Muscle of leg (tissue), 11 donors: Measurements from ENCODE around the gene KATNIP. TPM values are rescaled to one million over a fixed set of nuclear protein-coding genes. Genes with fewer than 3 reads are reported as not detected.

Experiments used
- DNase-seq: peaks from one replicate; pipeline ENCODE4 v3.0.0; 2013
- H3K27ac ChIP-seq: one replicate; pipeline ENCODE4 v1.5.1; 2013; ENCODE audit warnings: mild to moderate bottlenecking, low read length, control low read depth
- H3K27me3 ChIP-seq: one replicate; pipeline ENCODE4 v1.6.1; 2013; ENCODE audit warnings: low read length; ENCODE audit not compliant: control insufficient read depth, insufficient read depth
- H3K36me3 ChIP-seq: one replicate; pipeline ENCODE4 v1.6.1; 2013; ENCODE audit warnings: low read length; ENCODE audit not compliant: control insufficient read depth, insufficient read depth
- H3K4me1 ChIP-seq: one replicate; pipeline ENCODE4 v1.6.1; 2013; ENCODE audit warnings: low read length; ENCODE audit not compliant: control insufficient read depth, insufficient read depth
- H3K4me3 ChIP-seq: one replicate; pipeline ENCODE4 v1.5.1; 2013; ENCODE audit warnings: low read length, control low read depth
- H3K9me3 ChIP-seq: replicated peaks from 2 replicates; pipeline ENCODE4 v1.6.1; 2013; ENCODE audit warnings: low read depth, low read length; ENCODE audit not compliant: control insufficient read depth
- WGBS: methylation state at CpG from one replicate; pipeline ENCODE4 v1.1.5; 2013; ENCODE audit warnings: missing lambda C conversion rate; ENCODE audit not compliant: insufficient coverage; 5-methylcytosine and 5-hydroxymethylcytosine counted together
- polyA plus RNA-seq, 8 donors: library from polyadenylated mRNA; unstranded; fragments of 120-200 nt; gene quantifications; one replicate each; pipeline versions ENCODE4 v1.2.1 to v1.2.3, GENCODE V29; 2013; ENCODE audit warnings: inconsistent platforms in 1 of 8, low replicate concordance in 1 of 8; ENCODE audit not compliant: insufficient read length in 8 of 8, insufficient read depth in 1 of 8
- total RNA-seq: library from RNA; stranded (reverse); fragments of 120-200 nt; gene quantifications from one replicate; pipeline ENCODE4 v1.2.4, GENCODE V29; 2013

The KATNIP gene
- total and polyA plus RNA-seq, 9 donors, result 6.3 to 8.9 (median 6.6) TPM

DNA sequence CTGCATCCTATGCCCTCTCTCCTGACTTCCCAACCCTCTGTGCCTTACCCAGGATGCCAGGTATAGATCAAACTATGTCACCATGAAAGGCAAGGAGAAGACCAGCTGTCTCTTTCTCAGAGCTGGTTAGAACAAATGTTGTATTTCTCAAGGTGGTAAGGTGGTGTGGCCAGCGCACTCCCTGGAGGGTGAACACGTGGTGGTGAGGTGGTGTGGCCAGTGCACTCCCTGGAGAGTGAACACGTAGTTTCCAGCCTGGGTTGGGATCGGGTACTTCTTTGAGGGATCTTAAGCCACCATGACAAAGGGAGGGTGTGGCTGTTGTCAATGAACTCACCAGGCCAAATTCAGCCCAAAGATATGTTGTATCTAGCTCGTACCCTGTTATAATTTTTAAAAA lies 26.8 kb downstream of the KATNIP start:
- no peaks in the 10 kb centered on the region for H3K9me3 ChIP-seq
- H3K27ac ChIP-seq, result no peak overlapping the region
- H3K27me3 ChIP-seq, result no peaks in the 10 kb centered on the region
- H3K36me3 ChIP-seq, result peaks cover 8% of the 10 kb centered on the region
- 54% methylated on average over 4 of the region's 5 CpGs for WGBS
- DNase-seq, result no peak
- H3K4me3 ChIP-seq, result no peak overlapping the region
- peaks cover 8% of the 10 kb centered on the region for H3K4me1 ChIP-seq

DNA sequence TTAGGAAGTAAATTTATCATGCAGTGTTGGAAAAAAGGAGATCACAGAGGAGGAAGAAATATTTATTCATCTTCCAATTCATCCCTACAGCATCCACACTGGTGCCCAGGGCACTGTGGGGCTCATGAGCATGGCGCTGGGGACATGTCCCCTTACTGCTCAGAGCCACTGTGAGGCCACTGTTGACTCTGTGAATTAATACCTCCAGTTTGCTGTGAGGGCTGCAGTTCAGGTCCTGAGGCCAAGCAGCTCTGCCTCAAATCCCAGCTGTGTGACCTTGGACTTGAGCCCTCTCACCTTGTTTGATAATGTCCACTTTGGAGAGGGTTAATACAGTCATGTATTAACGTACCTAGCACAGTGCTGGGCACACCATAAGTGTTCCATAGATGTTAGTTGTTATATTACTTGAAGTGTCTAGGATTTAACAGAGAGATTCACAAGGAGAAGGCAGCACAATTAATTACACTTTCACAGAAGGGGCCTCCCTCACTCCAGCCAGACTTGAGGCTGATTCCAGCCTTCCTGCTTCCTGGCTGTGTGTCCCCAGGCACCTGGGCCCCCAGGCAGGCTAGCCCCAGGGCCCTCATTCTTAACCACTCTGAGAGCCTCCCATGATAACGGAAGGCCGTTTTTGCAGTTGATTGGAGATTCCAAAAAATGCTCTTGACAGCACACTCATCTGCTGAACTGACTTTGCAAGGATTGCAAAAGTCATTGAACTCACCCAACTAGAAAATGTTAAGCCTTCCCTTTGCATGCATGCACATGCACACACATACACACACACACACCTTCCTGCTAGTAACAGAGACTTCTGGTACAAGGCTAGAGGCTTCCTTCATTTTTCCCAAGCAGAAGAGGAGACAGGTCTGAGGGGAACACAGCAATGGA lies 29.4 kb downstream of the KATNIP start:
- H3K27me3 ChIP-seq, result no peaks in the 10 kb centered on the region
- peaks cover 2% of the 10 kb centered on the region for H3K4me1 ChIP-seq
- no peak overlapping the region for H3K4me3 ChIP-seq
- DNase-seq, result no peak
- WGBS, result 28% methylated on average over 2 of the region's 4 CpGs
- H3K27ac ChIP-seq, result no peak overlapping the region
- peaks cover 11% of the 10 kb centered on the region for H3K36me3 ChIP-seq
- H3K9me3 ChIP-seq, result no peaks in the 10 kb centered on the region

DNA sequence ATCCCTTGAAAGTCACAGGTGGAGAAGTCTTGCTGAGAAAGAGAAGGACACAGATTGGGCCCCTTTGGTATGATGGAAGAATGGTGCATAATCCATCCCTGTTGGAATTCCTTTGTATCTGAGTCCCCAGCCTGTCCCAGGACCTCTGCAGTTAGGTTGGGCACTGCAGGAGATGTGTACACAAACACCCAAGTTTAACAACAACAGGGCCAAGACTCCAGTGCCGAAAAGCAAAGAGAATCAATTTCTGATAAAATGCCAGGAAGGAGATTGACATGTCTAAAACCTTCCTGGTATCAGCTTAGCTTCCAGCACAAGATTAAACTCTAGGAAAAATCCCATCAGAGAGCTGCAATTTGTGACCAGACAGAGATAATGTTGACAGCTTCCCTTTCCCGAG lies 32.9 kb downstream of the KATNIP start:
- H3K27ac ChIP-seq, result no peak overlapping the region
- H3K4me3 ChIP-seq, result no peak overlapping the region
- peaks cover 3% of the 10 kb centered on the region for H3K36me3 ChIP-seq
- DNase-seq, result no peak
- no peaks in the 10 kb centered on the region for H3K27me3 ChIP-seq
- H3K9me3 ChIP-seq, result peaks cover 4% of the 10 kb centered on the region
- no peaks in the 10 kb centered on the region for H3K4me1 ChIP-seq
- WGBS, result 44% methylated on average over 2 of the region's 2 CpGs

DNA sequence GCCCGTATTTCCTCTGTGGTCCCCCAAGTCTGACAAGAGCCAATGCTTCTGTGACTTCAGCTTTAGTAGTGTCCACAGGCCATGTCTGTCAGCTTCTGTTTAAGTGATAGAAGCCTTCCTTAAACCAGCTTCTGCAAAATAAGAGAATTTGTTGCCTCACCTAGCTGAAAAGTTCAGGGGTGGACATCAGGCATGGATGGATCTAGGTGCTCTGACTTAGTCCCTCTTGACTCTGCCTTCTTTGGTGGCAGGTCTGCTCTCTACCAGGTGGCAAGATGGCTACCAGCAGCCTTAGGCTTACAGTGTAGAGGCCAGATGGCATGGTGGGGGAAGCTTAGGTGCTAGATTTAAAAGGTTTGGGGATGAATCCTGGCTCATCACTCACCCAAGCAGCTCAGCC lies 33.7 kb downstream of the KATNIP start:
- no peaks in the 10 kb centered on the region for H3K4me1 ChIP-seq
- no peak overlapping the region for H3K4me3 ChIP-seq
- H3K36me3 ChIP-seq, result peaks cover 3% of the 10 kb centered on the region
- WGBS, result no CpG with 5 or more reads among the region's 1 CpG
- H3K27me3 ChIP-seq, result no peaks in the 10 kb centered on the region
- peaks cover 4% of the 10 kb centered on the region for H3K9me3 ChIP-seq
- no peak overlapping the region for H3K27ac ChIP-seq
- no peak for DNase-seq

DNA sequence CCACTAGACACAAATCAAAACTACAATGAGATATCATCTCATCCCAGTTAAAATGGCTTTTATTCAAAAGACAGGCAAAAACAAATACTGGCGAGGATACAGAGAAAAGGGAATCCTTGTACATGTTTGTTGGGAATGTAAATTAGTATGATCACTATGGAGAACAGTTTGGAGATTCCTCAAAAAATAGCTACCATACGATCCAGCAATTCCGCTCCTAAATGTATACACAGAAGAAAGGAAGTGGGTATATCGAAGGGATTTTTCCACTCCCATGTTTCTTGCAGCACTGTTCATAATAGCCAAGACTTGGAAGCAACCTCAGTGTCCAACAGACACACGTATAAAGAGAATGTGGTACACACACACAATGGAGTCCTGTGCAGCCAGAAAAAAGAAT lies 35.3 kb downstream of the KATNIP start:
- H3K36me3 ChIP-seq, result peaks cover 3% of the 10 kb centered on the region
- peaks cover 9% of the 10 kb centered on the region for H3K9me3 ChIP-seq
- no peaks in the 10 kb centered on the region for H3K4me1 ChIP-seq
- H3K27me3 ChIP-seq, result no peaks in the 10 kb centered on the region
- DNase-seq, result no peak
- no CpG with 5 or more reads among the region's 5 CpGs for WGBS
- no peak overlapping the region for H3K27ac ChIP-seq
- H3K4me3 ChIP-seq, result no peak overlapping the region

DNA sequence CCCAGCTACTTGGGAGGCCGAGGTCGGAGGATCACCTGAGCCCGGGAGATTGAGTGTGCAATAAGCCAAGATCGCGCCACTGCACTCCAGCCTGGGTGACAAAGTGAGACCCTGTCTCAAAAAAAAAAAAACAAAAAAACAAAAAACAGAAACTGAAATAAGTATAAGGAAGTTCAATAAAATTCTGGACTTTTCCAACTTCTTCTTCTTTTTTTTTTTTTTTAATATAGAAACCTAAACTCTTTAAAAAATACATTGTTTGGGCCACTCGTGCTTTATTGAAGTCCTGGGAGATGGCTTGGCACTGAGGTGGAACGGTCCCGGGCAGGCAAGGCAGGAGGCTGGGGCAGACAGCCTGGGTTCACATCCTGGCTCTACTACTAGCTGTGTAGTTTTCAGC lies 36.8 kb downstream of the KATNIP start:
- Histone ChIP-seq H3K4me3 (no peak overlapping the region), H3K36me3 (peaks cover 3% of the 10 kb centered on the region), H3K9me3 (peaks cover 9% of the 10 kb centered on the region), H3K4me1 (no peaks in the 10 kb centered on the region), H3K27ac (no peak overlapping the region), H3K27me3 (no peaks in the 10 kb centered on the region)
- 100% methylated on average over 2 of the region's 8 CpGs for WGBS
- no peak for DNase-seq

DNA sequence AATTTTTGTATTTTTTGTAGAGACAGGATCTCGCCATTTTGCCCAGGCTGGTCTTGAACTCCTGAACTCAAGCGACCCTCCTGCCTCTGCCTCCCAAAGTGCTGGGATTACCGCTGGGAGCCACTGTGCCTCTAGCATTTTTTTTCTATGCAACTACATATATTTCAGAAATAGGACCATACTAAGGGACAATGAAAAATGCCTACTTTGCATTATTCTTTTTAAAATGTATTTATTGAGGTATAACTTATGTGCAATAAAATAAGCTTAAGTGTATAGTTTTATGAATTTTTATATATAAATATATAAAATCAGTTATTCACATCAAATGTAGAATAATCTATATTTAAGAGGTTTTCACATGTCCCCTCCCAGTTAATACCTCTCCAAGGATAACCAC lies 38.1 kb downstream of the KATNIP start:
- no peaks in the 10 kb centered on the region for H3K4me1 ChIP-seq
- H3K4me3 ChIP-seq, result no peak overlapping the region
- H3K27ac ChIP-seq, result no peak overlapping the region
- H3K36me3 ChIP-seq, result peaks cover 3% of the 10 kb centered on the region
- H3K27me3 ChIP-seq, result no peaks in the 10 kb centered on the region
- no peak for DNase-seq
- 100% methylated on average over 1 of the region's 3 CpGs for WGBS
- peaks cover 9% of the 10 kb centered on the region for H3K9me3 ChIP-seq

DNA sequence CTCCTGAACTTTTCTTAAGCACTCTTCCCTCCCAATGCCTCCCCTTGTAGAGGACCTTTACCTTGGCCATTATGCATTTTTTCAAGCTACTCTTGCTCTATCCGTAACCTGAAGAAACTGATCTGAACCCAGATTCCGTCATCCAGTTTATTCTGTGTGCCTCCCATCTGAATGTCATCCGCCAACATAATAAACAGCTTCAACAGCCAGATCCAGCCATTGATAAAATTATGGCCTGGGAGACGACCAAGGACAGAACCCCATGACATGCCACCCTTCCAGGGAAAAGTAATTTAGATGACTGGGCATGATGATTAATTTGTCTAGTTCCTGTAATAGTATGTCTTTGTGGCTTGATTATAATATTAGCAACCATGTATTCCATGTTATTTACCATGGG lies 41.9 kb downstream of the KATNIP start:
- peaks cover 3% of the 10 kb centered on the region for H3K36me3 ChIP-seq
- DNase-seq, result no peak
- no peaks in the 10 kb centered on the region for H3K27me3 ChIP-seq
- peaks cover 5% of the 10 kb centered on the region for H3K4me1 ChIP-seq
- WGBS, result 100% methylated on average over 2 of the region's 4 CpGs
- no peak overlapping the region for H3K4me3 ChIP-seq
- no peak overlapping the region for H3K27ac ChIP-seq
- peaks cover 4% of the 10 kb centered on the region for H3K9me3 ChIP-seq

DNA sequence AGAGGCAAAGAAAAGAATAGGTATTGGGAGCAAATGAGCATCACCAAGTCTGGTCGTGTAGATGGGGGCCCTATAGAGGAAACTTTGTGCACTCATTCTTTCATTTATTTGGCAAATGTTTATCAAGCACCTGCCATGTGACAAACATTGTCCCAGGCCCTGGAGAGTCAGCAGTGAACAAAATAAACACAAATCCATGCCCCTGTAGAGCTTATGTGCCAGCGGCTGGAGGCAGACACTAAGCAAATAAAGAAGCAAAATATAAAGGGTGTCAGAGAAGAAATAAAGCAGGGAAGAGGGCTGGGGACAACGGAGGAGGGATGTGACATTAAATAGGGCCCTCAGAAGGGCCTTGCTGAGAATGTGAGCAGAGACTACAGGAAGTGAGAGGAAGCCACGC lies 45.5 kb downstream of the KATNIP start:
- DNase-seq, result no peak
- Histone ChIP-seq H3K9me3 (no peaks in the 10 kb centered on the region), H3K27me3 (no peaks in the 10 kb centered on the region), H3K36me3 (peaks cover 3% of the 10 kb centered on the region), H3K4me3 (no peak overlapping the region), H3K27ac (no peak overlapping the region), H3K4me1 (peaks cover 30% of the 10 kb centered on the region)
- WGBS, result 19% methylated on average over 2 of the region's 4 CpGs

DNA sequence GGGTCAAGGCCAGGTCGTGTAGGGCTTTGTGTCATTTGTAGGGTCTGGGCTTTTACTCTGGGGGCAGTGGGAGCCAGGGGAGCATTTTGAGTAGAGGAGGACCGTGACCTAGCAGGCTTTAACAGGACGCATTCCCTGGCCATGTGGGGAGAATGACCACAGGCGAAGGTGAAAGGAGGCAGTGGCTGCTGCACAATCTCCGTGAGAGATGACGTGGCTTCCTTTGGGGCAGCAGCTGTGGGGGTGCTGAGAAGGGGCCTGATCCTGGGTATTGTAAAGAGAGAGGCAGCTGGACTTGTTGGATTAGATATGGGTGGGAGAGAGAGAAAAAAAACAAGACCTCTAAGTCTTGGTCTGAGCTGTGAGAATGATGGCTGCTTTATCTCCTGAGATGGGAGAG lies 46.0 kb downstream of the KATNIP start:
- H3K27me3 ChIP-seq, result no peaks in the 10 kb centered on the region
- peaks cover 31% of the 10 kb centered on the region for H3K4me1 ChIP-seq
- 20% methylated on average over 6 of the region's 6 CpGs for WGBS
- H3K27ac ChIP-seq, result no peak overlapping the region
- no peak overlapping the region for H3K4me3 ChIP-seq
- DNase-seq, result no peak
- no peaks in the 10 kb centered on the region for H3K9me3 ChIP-seq
- peaks cover 3% of the 10 kb centered on the region for H3K36me3 ChIP-seq
